GM12878 (cell line): ENCODE data around the gene SLC37A1. TPM values are rescaled to one million over a fixed set of nuclear protein-coding genes. Genes with fewer than 3 reads are reported as not detected.

Source experiments
- ATAC-seq: fragments of 200-7000 bp; cut with Tn5 transposase; 3 replicates; pipeline ENCODE4 v1.9.1; 2020; ENCODE audit warnings: mild to moderate bottlenecking, moderate library complexity
- BruUV-seq: library from RNA; stranded (reverse); fragments of 400-500 nt; replicated peaks from 2 replicates; lab custom pipeline; 2021; lab: Mats Ljungman, UMichigan
- CTCF ChIA-PET: fragments of 300-600 bp; sonication (Branson Sonifier 250); formaldehyde crosslinking; extraction: SDS; loops from one replicate; lab custom pipeline; 2021; ENCODE audit warnings: inconsistent platforms; lab: Yijun Ruan, JAX
- POLR2A ChIA-PET: fragments of 350-600 bp; formaldehyde crosslinking; extraction: SDS; loops from one replicate; lab custom pipeline; 2021; ENCODE audit warnings: inconsistent platforms; lab: Charles Lee
- RAD21 ChIA-PET: fragments of 300-600 bp; sonication (Branson Sonifier 250); formaldehyde crosslinking; loops from one replicate; lab custom pipeline; 2023; ENCODE audit warnings: antibody characterized with exemption; ENCODE audit not compliant: unreplicated experiment; lab: Charles Lee
- SMC1A ChIA-PET: fragments of 300-600 bp; sonication (Branson Sonifier 250); formaldehyde crosslinking; loops from one replicate; lab custom pipeline; 2023; ENCODE audit not compliant: unreplicated experiment, uncharacterized antibody; lab: Charles Lee
- DNase-seq: peaks from one replicate; pipeline ENCODE4 v3.0.0-alpha.2; 2011; ENCODE audit warnings: low read depth, low spot score
- FAIRE-seq: peaks from 3 replicates; lab custom pipeline; 2011; peaks lifted over from hg19 to GRCh38; lab: Jason Lieb, UNC
- H2AFZ ChIP-seq: 2 replicates; pipeline ENCODE4 v1.6.0; 2011; ENCODE audit warnings: low read depth, low read length, control low read depth; ENCODE audit not compliant: control insufficient read depth
- H3K27ac ChIP-seq: 2 replicates; pipeline ENCODE4 v1.5.1; 2011; ENCODE audit warnings: control low read depth; ENCODE audit not compliant: control insufficient read depth, insufficient read depth
- H3K27me3 ChIP-seq, 2 experiments: replicated peaks in 1 of 2; 2 replicates each; pipeline versions ENCODE4 v1.6.0 to v1.6.1; 2011; ENCODE audit warnings: low read length in 1 of 2; ENCODE audit not compliant: control insufficient read depth in 2 of 2, insufficient read depth in 2 of 2
- H3K36me3 ChIP-seq, 2 experiments: 2 replicates each; pipeline ENCODE4 v1.5.1; 2011; ENCODE audit warnings: low read length in 1 of 2; ENCODE audit not compliant: control insufficient read depth in 2 of 2, insufficient read depth in 2 of 2
- H3K4me1 ChIP-seq: 2 replicates; pipeline ENCODE4 v1.6.1; 2011; ENCODE audit warnings: mild to moderate bottlenecking, low read length, moderate library complexity, mixed read lengths; ENCODE audit not compliant: control insufficient read depth, insufficient read depth
- H3K4me2 ChIP-seq: 2 replicates; pipeline ENCODE4 v1.6.0; 2011; ENCODE audit warnings: control low read depth; ENCODE audit not compliant: control insufficient read depth, insufficient read depth
- H3K4me3 ChIP-seq: fragments of 200-600 bp; sonication (generic); 2 replicates; pipeline ENCODE4 v1.5.1; 2016
- H3K79me2 ChIP-seq: 2 replicates; pipeline ENCODE4 v1.6.0; 2011; ENCODE audit warnings: low read length; ENCODE audit not compliant: control insufficient read depth, insufficient read depth
- H3K9ac ChIP-seq: 2 replicates; pipeline ENCODE4 v1.8.0; 2011; ENCODE audit warnings: low read length, control low read depth, mixed read lengths; ENCODE audit not compliant: control insufficient read depth, insufficient read depth
- H3K9me3 ChIP-seq: replicated peaks from 3 replicates; pipeline ENCODE4 v1.5.1; 2011; ENCODE audit warnings: mild to moderate bottlenecking, low read length; ENCODE audit not compliant: control insufficient read depth, insufficient read depth
- H4K20me1 ChIP-seq: 2 replicates; pipeline ENCODE4 v1.6.0; 2011; ENCODE audit not compliant: control insufficient read depth, insufficient read depth
- CREM ChIP-seq: IDR thresholded peaks from 2 replicates; pipeline ENCODE4 v1.6.1; 2014; ENCODE audit warnings: antibody characterized with exemption, low read depth
- MXI1 ChIP-seq: fragments of 150-350 bp; IDR thresholded peaks from 2 replicates; pipeline ENCODE4 v1.6.1; 2011; ENCODE audit warnings: low read depth, mild to moderate bottlenecking, inconsistent platforms, low read length, improper control_type of control experiment
- SREBF2 ChIP-seq: IDR thresholded peaks from 2 replicates; pipeline ENCODE4 v1.6.1; 2012; ENCODE audit warnings: mild to moderate bottlenecking, low read length
- TCF3 ChIP-seq: IDR thresholded peaks from 2 replicates; pipeline ENCODE4 v1.6.1; 2012; ENCODE audit warnings: low read depth, mild to moderate bottlenecking, low read length, borderline replicate concordance; ENCODE audit not compliant: insufficient read depth
- WGBS: methylation state at CpG from one replicate; pipeline ENCODE4 v1.1.6; 2016; ENCODE audit warnings: low lambda C conversion rate; ENCODE audit not compliant: insufficient replicate concordance, insufficient coverage; ENCODE audit errors: missing lambda C conversion rate; 5-methylcytosine and 5-hydroxymethylcytosine counted together
- in situ Hi-C: fragments of 300-500 bp; cut with MboI; formaldehyde crosslinking; loops from 9 replicates; pipeline ENCODE4 v1.14.3; 2018; ENCODE audit warnings: mixed read lengths
- intact Hi-C: fragments of 100-400 bp; cut with micrococcal nuclease; formaldehyde crosslinking; loops from one replicate; pipeline ENCODE4 v1.14.2; 2022; ENCODE audit not compliant: unreplicated experiment
- polyA plus RNA-seq, 11 experiments: library from polyadenylated mRNA; depleted of rRNA in 4 of 11; unstranded in 6 of 11; stranded (reverse) in 5 of 11; fragments of >200 nt; fragmentation: Nextera tagmentation in 4 of 11; fragmentation: Illumina TruSeq in 1 of 11; extraction: Ambion mirVana in 4 of 11; extraction: Trizol in 1 of 11; gene quantifications; 1 replicate in 1 of 11; 2 replicates in 10 of 11; pipeline versions ENCODE4 v1.2.1 to v1.2.3, GENCODE V29; 2011 to 2016; ENCODE audit warnings: inconsistent platforms in 2 of 11, missing spikeins in 2 of 11, low read depth in 1 of 11
- total RNA-seq, 4 experiments: library from RNA; depleted of rRNA in 3 of 4; stranded (reverse); fragments of >200 nt in 3 of 4; fragmentation: Illumina TruSeq in 1 of 4; extraction: Trizol in 1 of 4; gene quantifications; 2 replicates each; pipeline versions ENCODE4 v1.2.1 to v1.2.3, GENCODE V29; 2013 to 2021
- TF ChIP-seq, protein P1 (sequence below): fragments of 450-650 bp; conservative IDR thresholded peaks from 2 replicates; pipeline ENCODE4 v1.6.1; 2017; ENCODE audit warnings: mild to moderate bottlenecking, moderate library complexity

Gene SLC37A1
- total and polyA plus RNA-seq, 10 of the 15 experiments (the other 5 are each of a cell fraction or from before 2014, with no cell fraction given) = 1.1 to 35.5 (median 24.4) TPM

DNA sequence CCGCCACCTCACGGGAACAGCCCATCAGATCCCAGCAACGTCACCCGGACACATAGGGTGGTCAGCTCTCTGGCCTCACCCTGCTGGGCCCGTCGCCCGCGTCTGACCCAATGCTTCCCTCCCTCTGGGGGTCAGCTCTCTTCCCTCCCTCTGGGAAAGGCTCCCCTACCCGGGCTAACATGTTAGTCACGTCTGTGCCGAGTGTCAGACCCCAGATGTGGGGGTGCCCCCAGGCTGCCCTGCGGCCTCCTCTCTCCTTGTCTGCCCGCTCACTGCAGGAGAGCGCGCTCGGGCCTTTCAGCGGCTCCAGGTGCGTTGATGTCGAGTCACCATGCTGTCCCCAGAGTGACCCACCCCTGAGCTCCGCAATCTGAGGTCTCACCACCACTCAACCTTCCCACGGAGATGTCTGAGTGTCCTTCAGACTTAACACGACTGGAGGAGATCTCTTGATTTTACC lies 34.3 kb downstream of the SLC37A1 start:
- no peak overlapping the region for H3K9ac ChIP-seq
- CTCF ChIA-PET = no interaction called here
- ATAC-seq (no peak), FAIRE-seq (no peak)
- SMC1A ChIA-PET = no interaction called here
- intact Hi-C loops = no loop called here
- TF ChIP-seq CREM = no peak
- TF ChIP-seq, protein P1, sequence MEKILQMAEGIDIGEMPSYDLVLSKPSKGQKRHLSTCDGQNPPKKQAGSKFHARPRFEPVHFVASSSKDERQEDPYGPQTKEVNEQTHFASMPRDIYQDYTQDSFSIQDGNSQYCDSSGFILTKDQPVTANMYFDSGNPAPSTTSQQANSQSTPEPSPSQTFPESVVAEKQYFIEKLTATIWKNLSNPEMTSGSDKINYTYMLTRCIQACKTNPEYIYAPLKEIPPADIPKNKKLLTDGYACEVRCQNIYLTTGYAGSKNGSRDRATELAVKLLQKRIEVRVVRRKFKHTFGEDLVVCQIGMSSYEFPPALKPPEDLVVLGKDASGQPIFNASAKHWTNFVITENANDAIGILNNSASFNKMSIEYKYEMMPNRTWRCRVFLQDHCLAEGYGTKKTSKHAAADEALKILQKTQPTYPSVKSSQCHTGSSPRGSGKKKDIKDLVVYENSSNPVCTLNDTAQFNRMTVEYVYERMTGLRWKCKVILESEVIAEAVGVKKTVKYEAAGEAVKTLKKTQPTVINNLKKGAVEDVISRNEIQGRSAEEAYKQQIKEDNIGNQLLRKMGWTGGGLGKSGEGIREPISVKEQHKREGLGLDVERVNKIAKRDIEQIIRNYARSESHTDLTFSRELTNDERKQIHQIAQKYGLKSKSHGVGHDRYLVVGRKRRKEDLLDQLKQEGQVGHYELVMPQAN = no peak
- no peak for TF ChIP-seq MXI1
- no peak for TF ChIP-seq TCF3
- no peak for TF ChIP-seq SREBF2
- TF ChIP-seq, all 136 proteins: peak for 0
- no peaks in the 10 kb centered on the region for H3K79me2 ChIP-seq
- POLR2A ChIA-PET = no interaction called here
- peaks cover 14 to 25% of the 10 kb centered on the region in 2 experiments for H3K36me3 ChIP-seq
- H3K4me1 ChIP-seq = peaks cover 8% of the 10 kb centered on the region
- H3K27ac ChIP-seq = no peak overlapping the region
- in situ Hi-C loops = no loop called here
- no peak overlapping the region for H3K4me2 ChIP-seq
- H3K9me3 ChIP-seq = no peaks in the 10 kb centered on the region
- RAD21 ChIA-PET = interaction anchor here (1.2 kb wide), 1 partner anchor 11 kb away, joined by 3 read pairs; no protein-coding TSS in a partner anchor
- BruUV-seq = no TSS peak
- no peaks in the 10 kb centered on the region for H3K27me3 ChIP-seq
- 99% methylated on average over 20 of the region's 22 CpGs for WGBS
- no peaks in the 10 kb centered on the region for H4K20me1 ChIP-seq
- no peak overlapping the region for H2AFZ ChIP-seq
- no peak overlapping the region for H3K4me3 ChIP-seq
- DNase-seq = no peak
